Peyer's patch (tissue), 4 donors: ENCODE measurements around the gene CDC42BPG.

Experiments
- CTCF ChIP-seq, 6 experiments: fragments of 450-650 bp in 4 of 6; fragments of 200-600 bp in 2 of 6; sonication (generic) in 1 of 6; IDR thresholded peaks; one replicate each; pipeline ENCODE4 v1.5.1; 2017 to 2019; ENCODE audit warnings: antibody characterized with exemption in 6 of 6, mild to moderate bottlenecking in 3 of 6, moderate library complexity in 1 of 6
- POLR2A ChIP-seq, 2 donors: fragments of 450-650 bp; IDR thresholded peaks; one replicate each; pipeline ENCODE4 v1.5.1; 2017; ENCODE audit warnings: antibody characterized with exemption in 2 of 2, mild to moderate bottlenecking in 2 of 2, moderate library complexity in 2 of 2

GRCh38 chr11:64867748-64868462 lies 23.5 kb upstream of the CDC42BPG start:
- TF ChIP-seq POLR2A (IDR thresholded peaks at IDR 0.05) (no peak), CTCF (IDR thresholded peaks at IDR 0.05) (no peak)
